Progenitor cell of endocrine pancreas (in vitro differentiated cells): Measurements from ENCODE around the gene PTH2R. TPM values are rescaled to one million over a fixed set of nuclear protein-coding genes. Genes with fewer than 3 reads are reported as not detected.
"Not testable (repeated sequence)": the region's sequence is repeated elsewhere in the genome, so short reads cannot be mapped to it uniquely, and the experiment has no call there.

ENCODE experiments used
- DNase-seq: peaks from one replicate; pipeline ENCODE4 v3.0.0; 2021; ENCODE audit warnings: low spot score; ENCODE audit not compliant: unreplicated experiment
- H3K27ac Mint-ChIP-seq: 2 replicates; pipeline ENCODE4 v1.8.0; 2021; ENCODE audit warnings: mild to moderate bottlenecking, moderate library complexity, mixed read lengths
- H3K27me3 Mint-ChIP-seq: 2 replicates; pipeline ENCODE4 v1.8.0; 2021; ENCODE audit warnings: mixed read lengths
- H3K36me3 Mint-ChIP-seq: 2 replicates; pipeline ENCODE4 v1.8.0; 2022; ENCODE audit warnings: mixed read lengths; ENCODE audit not compliant: insufficient read depth
- H3K4me1 Mint-ChIP-seq: 2 replicates; pipeline ENCODE4 v1.8.0; 2021; ENCODE audit warnings: low read depth, mixed read lengths
- H3K4me3 Mint-ChIP-seq: 2 replicates; pipeline ENCODE4 v1.8.0; 2021; ENCODE audit warnings: low read depth, mild to moderate bottlenecking, moderate library complexity, mixed read lengths
- H3K9me3 Mint-ChIP-seq: 2 replicates; pipeline ENCODE4 v1.8.0; 2021; ENCODE audit warnings: low read depth, mixed read lengths
- CTCF ChIP-seq: fragments of 200-600 bp; sonication (generic); IDR thresholded peaks from one replicate; pipeline ENCODE4 v1.5.0; 2021; ENCODE audit warnings: antibody characterized with exemption, mild to moderate bottlenecking; ENCODE audit not compliant: unreplicated experiment
- total RNA-seq: library from RNA; stranded (reverse); gene quantifications from 2 replicates; pipeline ENCODE4 v1.2.1, GENCODE V29; 2021

PTH2R gene
- total RNA-seq, 1 donor from 2014 or later = 3.5 TPM

- no peaks in the 10 kb centered on the region for H3K27me3 Mint-ChIP-seq
- TF ChIP-seq CTCF = no peak
- H3K27ac Mint-ChIP-seq = no peak overlapping the region
- H3K4me1 Mint-ChIP-seq = peaks cover 24% of the 10 kb centered on the region
- H3K4me3 Mint-ChIP-seq = no peak overlapping the region
- DNase-seq = no peak
- no peaks in the 10 kb centered on the region for H3K9me3 Mint-ChIP-seq
- H3K36me3 Mint-ChIP-seq = no peaks in the 10 kb centered on the region
Observed at GRCh38 chr2:208493186-208493585, 86.6 kb downstream of the PTH2R start.

- Mint-ChIP-seq H3K9me3 (no peaks in the 10 kb centered on the region), H3K4me3 (no peak overlapping the region), H3K4me1 (peaks cover 6% of the 10 kb centered on the region), H3K27ac (no peak overlapping the region), H3K36me3 (no peaks in the 10 kb centered on the region), H3K27me3 (no peaks in the 10 kb centered on the region)
- no peak for DNase-seq
- TF ChIP-seq CTCF = no peak
Observed at GRCh38 chr2:208496129-208496528, 89.5 kb downstream of the PTH2R start.

- Mint-ChIP-seq H3K27me3 (no peaks in the 10 kb centered on the region), H3K27ac (no peak overlapping the region), H3K36me3 (no peaks in the 10 kb centered on the region), H3K9me3 (peaks cover 3% of the 10 kb centered on the region), H3K4me1 (peaks cover 3% of the 10 kb centered on the region), H3K4me3 (peak overlapping the region; percentile 15)
- no peak for TF ChIP-seq CTCF
- no peak for DNase-seq
Observed at GRCh38 chr2:208501206-208501605, 94.6 kb downstream of the PTH2R start.

GRCh38 chr2:208502288-208502687, 95.7 kb downstream of the PTH2R start:
- peaks cover 13% of the 10 kb centered on the region for H3K9me3 Mint-ChIP-seq
- H3K27ac Mint-ChIP-seq = no peak overlapping the region
- no peak for TF ChIP-seq CTCF
- no peaks in the 10 kb centered on the region for H3K27me3 Mint-ChIP-seq
- DNase-seq = no peak
- peaks cover 3% of the 10 kb centered on the region for H3K4me1 Mint-ChIP-seq
- H3K4me3 Mint-ChIP-seq = no peak overlapping the region
- peaks cover 5% of the 10 kb centered on the region for H3K36me3 Mint-ChIP-seq

GRCh38 chr2:208505365-208505764, 98.8 kb downstream of the PTH2R start:
- H3K27ac Mint-ChIP-seq, H3K4me3 Mint-ChIP-seq, H3K27me3 Mint-ChIP-seq, H3K4me1 Mint-ChIP-seq, DNase-seq, H3K36me3 Mint-ChIP-seq: not testable (repeated sequence)
- H3K9me3 Mint-ChIP-seq = peaks cover 30% of the 10 kb centered on the region

- no peak for TF ChIP-seq CTCF
- Mint-ChIP-seq H3K36me3 (peaks cover 5% of the 10 kb centered on the region), H3K4me1 (peaks cover 6% of the 10 kb centered on the region), H3K27ac (no peak overlapping the region), H3K27me3 (no peaks in the 10 kb centered on the region), H3K4me3 (no peak overlapping the region), H3K9me3 (peaks cover 36% of the 10 kb centered on the region)
- DNase-seq = no peak
Observed at GRCh38 chr2:208509586-208509985, 103.0 kb downstream of the PTH2R start.
